IgD-negative memory B cell (primary cell): ENCODE measurements around the gene DOCK8. TPM values are rescaled to one million over a fixed set of nuclear protein-coding genes. Genes with fewer than 3 reads are reported as not detected.

Experiments
- polyA plus RNA-seq: library from polyadenylated mRNA; unstranded; fragments of 300-500 nt; fragmentation: Illumina TruSeq; gene quantifications from one replicate; pipeline ENCODE4 v1.2.3, GENCODE V29; 2021

DOCK8 gene
- polyA plus RNA-seq, 1 donor from 2014 or later = 76.8 TPM

Other genes with a start within 250 kb of the DOCK8 start
- 2.7 TPM for gene WASHC1, start 185.4 kb upstream of the DOCK8 start, polyA plus RNA-seq
- gene FOXD4, start 96.4 kb upstream of the DOCK8 start, polyA plus RNA-seq = not detected
- gene ZNG1A, start 35.8 kb upstream of the DOCK8 start, polyA plus RNA-seq = 20.1 TPM